GM21367 (cell line): ENCODE measurements around the gene GPR155.
"Not testable (repeated sequence)": the region's sequence is repeated elsewhere in the genome, so short reads cannot be mapped to it uniquely, and the experiment has no call there.

Source experiments
- ATAC-seq: cut with Tn5 transposase; IDR thresholded peaks from one replicate; pipeline ENCODE4 v1.9.1; 2021; ENCODE audit not compliant: unreplicated experiment

The GPR155 gene

GRCh38 chr2:174442546-174443510, 44.0 kb downstream of the GPR155 start:
- no peak for ATAC-seq

GRCh38 chr2:174439950-174440349, 46.9 kb downstream of the GPR155 start:
- no peak for ATAC-seq

- no peak for ATAC-seq
Observed at GRCh38 chr2:174439323-174439722, 47.5 kb downstream of the GPR155 start.

DNA sequence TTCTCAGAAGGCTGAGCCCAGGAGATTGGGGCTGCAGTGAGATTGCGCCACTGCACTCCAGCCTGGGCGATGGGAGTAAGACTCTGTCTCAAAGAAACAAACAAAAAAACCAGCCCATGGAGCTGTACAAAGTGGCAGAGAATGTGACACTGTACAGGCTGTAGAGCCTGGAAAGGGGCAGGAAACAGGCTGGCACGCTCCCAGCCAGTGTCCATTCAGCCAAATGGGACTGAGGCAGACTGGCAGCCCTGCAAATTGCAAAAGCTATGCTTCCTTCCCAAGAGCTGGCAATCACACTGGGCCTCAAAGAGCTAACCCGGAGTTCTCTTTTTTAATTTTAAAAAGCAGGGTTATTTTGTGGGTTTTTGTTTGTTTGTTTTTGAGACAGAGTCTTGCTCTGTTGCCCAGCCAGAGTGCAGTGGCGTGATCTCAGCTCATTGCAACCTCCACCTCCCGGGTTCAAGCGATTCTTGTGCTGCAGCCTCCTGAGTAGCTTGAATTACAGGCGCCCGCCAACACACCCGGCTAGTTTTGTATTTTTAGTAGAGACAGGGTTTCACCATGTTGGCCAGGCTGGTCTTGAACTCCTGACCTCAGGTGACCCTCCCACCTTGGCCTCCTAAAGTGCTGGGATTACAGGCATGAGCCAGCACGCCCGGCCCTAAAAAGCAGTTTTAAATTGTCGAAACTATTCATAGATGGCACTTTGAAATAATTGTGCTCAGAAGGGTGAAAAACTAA, 48.5 kb downstream of the GPR155 start:
- no peak for ATAC-seq

- ATAC-seq, result no peak
Observed at GRCh38 chr2:174436351-174436750, 50.5 kb downstream of the GPR155 start.

DNA sequence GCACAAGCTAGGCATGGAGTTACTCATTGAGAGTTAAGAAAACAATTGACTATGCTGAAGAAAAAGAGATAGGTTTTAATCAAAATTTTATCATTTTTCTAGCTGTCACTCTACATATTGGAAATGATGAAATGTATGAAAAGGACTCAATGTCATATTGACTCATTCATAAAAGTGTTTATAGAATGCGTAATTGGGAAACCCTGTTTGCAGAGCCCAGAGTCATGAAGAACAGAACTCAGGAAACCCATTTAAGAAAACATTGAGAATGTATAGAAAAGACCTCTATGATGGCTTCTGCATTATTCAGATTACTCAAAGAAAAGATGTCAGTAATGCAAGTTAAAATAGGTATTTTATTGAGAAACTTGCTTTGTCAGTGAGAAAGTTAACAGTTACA, 54.9 kb downstream of the GPR155 start:
- ATAC-seq, result no peak

GRCh38 chr2:174430066-174430465, 56.8 kb downstream of the GPR155 start:
- ATAC-seq, result no peak

DNA sequence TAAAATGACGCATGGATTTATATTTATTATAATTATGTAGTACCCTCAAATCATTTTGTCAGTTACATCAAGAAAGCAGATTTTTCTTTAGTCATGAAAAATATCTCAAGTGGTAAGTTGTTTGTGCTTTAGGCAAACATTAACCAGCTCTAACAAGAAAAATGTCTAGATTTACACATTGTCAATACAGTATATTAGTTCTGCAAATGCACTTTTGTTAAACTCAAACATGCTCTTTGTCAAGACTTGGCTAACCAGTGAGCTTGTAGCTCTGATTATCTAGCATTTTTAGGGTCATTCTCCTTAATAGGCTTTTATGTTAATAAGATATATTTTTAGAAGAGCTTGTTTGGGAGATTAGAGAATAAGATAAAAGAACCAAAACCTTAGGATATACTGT, 58.6 kb downstream of the GPR155 start:
- ATAC-seq, result no peak

GRCh38 chr2:174412256-174412655, 74.6 kb downstream of the GPR155 start:
- no peak for ATAC-seq

GRCh38 chr2:174410039-174410438, 76.8 kb downstream of the GPR155 start:
- not testable (repeated sequence) for ATAC-seq

GRCh38 chr2:174403628-174404027, 83.2 kb downstream of the GPR155 start:
- no peak for ATAC-seq

DNA sequence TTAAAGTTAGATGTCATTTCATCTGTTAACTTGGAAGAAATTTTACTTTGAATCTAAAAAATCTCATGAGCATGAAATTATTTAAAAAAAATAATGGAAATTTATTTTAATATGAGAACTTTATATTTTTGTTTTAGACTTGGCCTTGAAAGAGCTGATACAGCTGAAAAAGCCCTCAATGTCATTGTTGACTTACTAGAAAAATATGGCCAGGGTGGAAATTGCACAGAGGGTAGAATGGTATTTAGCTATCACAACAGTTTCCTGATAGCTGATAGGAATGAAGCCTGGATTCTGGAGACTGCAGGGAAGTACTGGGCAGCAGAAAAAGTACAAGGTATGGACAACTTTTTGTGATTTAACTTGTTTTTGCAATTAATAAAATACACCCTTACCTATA, 86.0 kb downstream of the GPR155 start:
- ATAC-seq, result no peak

GRCh38 chr2:174399171-174399570, 87.7 kb downstream of the GPR155 start:
- no peak for ATAC-seq

DNA sequence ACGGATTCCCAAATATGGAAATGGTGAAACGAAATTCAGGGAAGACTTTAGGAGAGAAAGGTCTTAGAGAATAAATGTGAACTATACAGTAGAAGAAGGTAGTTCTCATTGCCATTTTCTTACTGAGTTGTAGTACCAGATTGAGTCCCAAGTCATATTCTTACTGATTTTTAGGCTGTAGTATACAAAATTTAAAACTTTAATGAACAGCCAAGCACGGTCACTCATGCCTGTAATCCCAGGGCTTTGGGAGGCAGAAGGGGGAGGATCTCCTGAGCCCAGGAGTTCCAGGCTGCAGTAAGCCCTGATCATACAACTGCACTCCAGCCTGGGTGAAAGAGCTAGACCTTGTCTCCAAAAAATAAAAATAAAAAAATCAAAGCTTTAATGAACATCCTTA, 89.1 kb downstream of the GPR155 start:
- ATAC-seq, result no peak

GRCh38 chr2:174395969-174396630, 90.7 kb downstream of the GPR155 start:
- peak; percentile 17 for ATAC-seq

- peak; percentile 95 for ATAC-seq
Observed at GRCh38 chr2:174395284-174395968, 91.4 kb downstream of the GPR155 start, which contains the start of gene SCRN3. Gene SCRN3, plus strand, starts transcription at chr2:174395730. Its CDS starts 2,554 bp downstream, at chr2:174398284.

DNA sequence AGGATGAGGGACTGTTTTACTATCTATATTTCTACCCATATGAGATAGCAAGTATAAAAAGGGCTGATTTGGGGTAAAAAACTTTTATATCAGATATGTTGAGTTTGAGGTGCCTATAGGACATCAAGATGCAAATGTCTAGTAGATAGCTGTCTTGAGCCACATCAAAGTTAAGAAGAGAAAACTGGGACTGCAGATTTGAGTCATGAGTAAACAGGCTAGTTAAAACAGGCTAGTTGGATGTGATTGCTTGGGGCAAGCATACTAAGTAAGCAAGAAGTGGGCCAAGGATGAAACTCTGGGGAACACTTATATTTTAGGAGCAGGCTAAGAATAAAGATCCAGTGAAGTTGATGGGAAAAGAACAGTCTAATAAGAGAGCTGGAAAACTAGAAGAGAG, 94.1 kb downstream of the GPR155 start:
- no peak for ATAC-seq

DNA sequence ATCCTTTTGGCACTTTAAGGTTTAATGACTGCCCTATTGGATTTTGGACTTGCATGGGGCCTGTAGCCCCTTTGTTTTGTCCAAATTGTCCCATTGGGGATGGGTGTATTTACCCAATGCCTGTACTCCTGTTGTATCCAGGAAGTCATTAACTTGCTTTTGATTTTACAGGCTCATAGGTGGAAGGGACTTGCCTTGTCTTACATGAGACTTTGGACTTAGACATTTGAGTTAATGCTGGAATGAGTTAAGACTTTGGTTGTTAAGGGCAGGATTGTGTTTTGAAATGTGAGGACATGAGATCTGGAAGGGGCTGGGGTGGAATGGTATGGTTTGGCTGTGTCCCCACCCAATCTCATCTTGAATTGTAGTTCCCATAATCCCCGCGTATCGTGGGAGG, 96.5 kb downstream of the GPR155 start:
- ATAC-seq, result not testable (repeated sequence)

DNA sequence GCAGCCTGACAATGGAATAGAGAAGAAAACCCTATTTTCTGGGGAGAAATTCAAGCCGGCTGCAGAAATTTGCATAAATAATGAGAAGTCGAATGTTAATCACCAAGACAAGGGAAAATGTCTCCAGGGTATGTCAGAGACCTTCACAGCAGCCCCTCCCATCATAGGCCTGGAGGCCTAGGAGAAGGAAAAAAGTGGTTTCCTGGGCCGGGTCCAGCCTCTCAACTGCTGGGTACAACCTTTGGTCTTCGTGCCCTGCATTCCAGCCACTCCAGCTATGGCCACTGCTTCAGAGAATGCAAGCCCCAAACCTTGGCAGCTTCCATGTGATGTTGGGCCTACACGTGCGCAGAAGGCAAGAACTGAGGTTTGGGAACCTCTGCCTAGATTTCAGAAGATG, 97.3 kb downstream of the GPR155 start:
- ATAC-seq, result no peak

DNA sequence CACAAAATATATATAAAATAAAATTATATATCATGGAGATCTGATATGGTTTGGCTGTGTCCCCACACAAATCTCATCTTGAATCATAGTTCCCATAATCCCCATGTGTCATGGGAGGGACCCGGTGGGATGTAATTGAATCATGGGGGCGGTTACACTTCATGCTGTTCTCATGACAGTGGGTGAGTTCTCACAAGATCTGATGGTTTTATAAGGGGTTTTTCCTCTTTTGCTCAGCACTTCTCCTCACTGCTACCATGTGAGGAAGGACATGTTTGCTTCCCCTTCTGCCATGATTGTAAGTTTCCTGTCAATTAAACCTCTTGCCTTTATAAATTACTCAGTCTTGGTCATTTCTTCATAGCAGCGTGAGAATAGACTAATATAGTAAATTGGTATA, 98.1 kb downstream of the GPR155 start:
- not testable (repeated sequence) for ATAC-seq

GRCh38 chr2:174385201-174385600, 101.6 kb downstream of the GPR155 start:
- ATAC-seq, result no peak
